22Rv1 (cell line): ENCODE results near the gene DMD.
"Not testable (repeated sequence)": the region's sequence is repeated elsewhere in the genome, so short reads cannot be mapped to it uniquely, and the experiment has no call there.

Source experiments
- H3K27ac ChIP-seq: fragments of 450-650 bp; 2 replicates; pipeline ENCODE4 v1.5.1; 2017
- CTCF ChIP-seq: fragments of 450-650 bp; IDR thresholded peaks from 2 replicates; pipeline ENCODE4 v1.5.1; 2017; ENCODE audit warnings: mild to moderate bottlenecking
- ZFX ChIP-seq: fragments of 450-650 bp; IDR thresholded peaks from 2 replicates; pipeline ENCODE4 v1.6.1; 2017; ENCODE audit warnings: antibody characterized with exemption, borderline replicate concordance

The DMD gene

GRCh38 chrX:32530802-32531403 lies 680.4 kb downstream of the DMD start:
- no peak overlapping the region for H3K27ac ChIP-seq
- TF ChIP-seq CTCF = peak; percentile 70
- TF ChIP-seq ZFX = no peak

GRCh38 chrX:32528451-32528850 lies 682.9 kb downstream of the DMD start:
- not testable (repeated sequence) for H3K27ac ChIP-seq

DNA sequence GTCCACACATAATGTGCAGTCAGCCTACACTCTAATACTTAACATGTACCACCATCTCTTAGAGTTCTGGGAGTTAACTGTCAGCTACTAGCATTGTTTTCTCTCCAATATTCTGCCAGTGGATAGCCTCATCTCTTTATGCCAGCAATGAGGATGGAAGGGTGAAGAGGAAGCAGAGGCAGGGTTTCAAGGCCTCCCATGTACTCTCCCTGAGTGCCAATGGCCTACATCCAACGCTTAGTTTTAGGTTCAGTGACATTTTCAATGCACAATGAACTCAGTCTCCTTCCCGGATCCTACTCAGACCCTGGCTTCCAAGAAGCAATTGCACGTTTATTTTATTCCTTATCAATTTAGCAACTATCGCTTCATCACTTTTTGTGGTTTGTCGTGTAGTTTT lies 686.1 kb downstream of the DMD start:
- no peak overlapping the region for H3K27ac ChIP-seq
- no peak for TF ChIP-seq CTCF
- no peak for TF ChIP-seq ZFX

- TF ChIP-seq ZFX = no peak
- no peak for TF ChIP-seq CTCF
- H3K27ac ChIP-seq = no peak overlapping the region
Observed at GRCh38 chrX:32524385-32524784, 687.0 kb downstream of the DMD start.

DNA sequence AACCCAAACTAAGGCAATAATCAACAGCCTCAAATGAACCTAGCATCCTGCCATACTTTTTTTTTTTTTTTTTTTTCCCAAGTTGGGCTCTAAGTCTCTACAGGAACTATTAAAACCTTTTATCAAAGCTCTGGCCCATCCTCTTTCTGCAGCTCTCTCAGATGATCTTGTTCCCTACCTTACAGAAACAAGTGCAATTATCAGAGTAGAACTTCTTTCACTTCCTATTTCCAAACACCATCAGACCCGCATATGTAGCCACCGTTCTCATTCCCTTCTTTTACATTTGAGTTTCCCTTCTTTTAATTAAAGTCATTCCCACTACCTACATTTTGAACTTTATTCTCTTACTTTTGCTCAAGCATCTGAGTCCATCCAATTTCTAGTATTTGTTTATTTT lies 690.6 kb downstream of the DMD start:
- H3K27ac ChIP-seq = no peak overlapping the region
- no peak for TF ChIP-seq CTCF
- no peak for TF ChIP-seq ZFX

DNA sequence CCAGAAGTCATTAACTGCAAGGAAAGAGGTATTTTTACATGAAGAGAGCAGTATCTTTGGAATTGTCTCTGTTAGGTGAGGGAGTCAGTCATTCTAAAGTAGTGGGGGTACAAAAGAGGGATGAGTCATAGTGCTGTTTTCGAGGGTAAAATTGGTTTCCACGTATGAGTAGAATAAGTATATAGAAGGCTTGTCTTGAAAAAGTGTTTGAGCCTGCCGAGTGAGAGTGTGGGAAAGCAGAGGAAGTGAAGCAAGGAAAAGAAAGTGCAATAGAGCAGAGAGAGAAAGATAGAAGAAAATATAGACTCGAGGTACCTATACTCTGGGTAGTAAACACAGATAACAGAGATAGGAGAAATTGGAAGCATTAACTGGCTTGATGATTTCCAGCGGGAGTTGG lies 696.4 kb downstream of the DMD start:
- no peak overlapping the region for H3K27ac ChIP-seq
- TF ChIP-seq CTCF (no peak), ZFX (no peak)

DNA sequence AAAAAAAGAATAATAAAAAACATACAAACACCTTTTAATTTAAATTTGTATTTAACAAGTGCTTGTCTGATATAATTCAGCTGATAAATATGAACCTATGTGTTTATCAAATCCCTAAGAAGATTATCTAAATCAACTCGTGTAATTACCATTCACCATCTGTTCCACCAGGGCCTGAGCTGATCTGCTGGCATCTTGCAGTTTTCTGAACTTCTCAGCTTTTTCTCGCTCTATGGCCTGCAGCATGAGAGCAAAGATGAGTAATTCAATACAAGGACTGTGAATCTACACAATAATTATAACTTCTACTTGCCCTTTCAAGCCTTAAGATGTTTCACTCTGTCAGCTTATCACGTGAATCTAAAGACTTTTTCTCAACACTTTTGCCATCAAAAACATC lies 709.7 kb downstream of the DMD start:
- TF ChIP-seq ZFX (no peak), CTCF (no peak)
- H3K27ac ChIP-seq = no peak overlapping the region

GRCh38 chrX:32496671-32497070 lies 714.7 kb downstream of the DMD start:
- TF ChIP-seq CTCF (no peak), ZFX (no peak)
- no peak overlapping the region for H3K27ac ChIP-seq
